ENCODE results near the gene RIPOR3. TPM values are rescaled to one million over a fixed set of nuclear protein-coding genes. Genes with fewer than 3 reads are reported as not detected.

The RIPOR3 gene
- total RNA-seq, 1 experiment from 2014 or later: 0.46 TPM

- no peak overlapping the region for H4K91ac ChIP-seq (ENCODE audit: insufficient read length, low read depth, low read length)
- no peak overlapping the region for H3K9ac ChIP-seq (ENCODE audit: extremely low read depth, insufficient read length, low read length)
- Mint-ChIP-seq H3K36me3 (ENCODE audit: insufficient read depth in 1 of 3, low read depth in 3 of 3) (no peaks in the 10 kb centered on the region), H3K27ac (no peak overlapping the region), H3K9me3 (no peaks in the 10 kb centered on the region), H3K4me3 (no peak overlapping the region), H3K4me1 (peaks cover 20 to 27% of the 10 kb centered on the region in 2 experiments), H3K27me3 (ENCODE audit: low read depth) (no peaks in the 10 kb centered on the region; the same call in 1 of the 2 replicates)
- no CpG with 5 or more reads among the region's 5 CpGs for WGBS (ENCODE audit: extremely low coverage, insufficient read length, low lambda C conversion rate)
- no peaks in the 10 kb centered on the region for H3K23me2 ChIP-seq (ENCODE audit: insufficient read length, low read depth, low read length, poor library complexity, severe bottlenecking)
- no peak overlapping the region for H3K27ac ChIP-seq (ENCODE audit: insufficient read length, low read depth, low read length)
- no peak overlapping the region for H3K14ac ChIP-seq (ENCODE audit: insufficient read depth, low read length)
- no peak overlapping the region for H2BK20ac ChIP-seq (ENCODE audit: low read depth, low read length, poor library complexity, severe bottlenecking)
- no peak for DNase-seq
- H2BK15ac ChIP-seq (ENCODE audit: low read depth, low read length): no peak overlapping the region
- H2BK5ac ChIP-seq (ENCODE audit: insufficient read length, low read length): no peak overlapping the region
- H2BK120ac ChIP-seq (ENCODE audit: low read depth, low read length, poor library complexity, severe bottlenecking): no peak overlapping the region
- H2BK12ac ChIP-seq (ENCODE audit: insufficient read length, low read depth, low read length): no peak overlapping the region
- H3K4me1 ChIP-seq (ENCODE audit: insufficient read depth, low read length): peaks cover 3% of the 10 kb centered on the region; the same call in 1 of the 2 replicates
- H3K56ac ChIP-seq (ENCODE audit: insufficient read length, low read depth, low read length): no peak overlapping the region
- no peak overlapping the region for H2AFZ ChIP-seq (ENCODE audit: low read length)
- no peak overlapping the region for H4K5ac ChIP-seq (ENCODE audit: insufficient read length, low read depth, low read length)
- H3K18ac ChIP-seq (ENCODE audit: insufficient read length, low read depth, low read length): no peak overlapping the region
- H3T11ph ChIP-seq (ENCODE audit: low read length): no peak overlapping the region
- H2AK5ac ChIP-seq (ENCODE audit: insufficient read length, low read length): no peak overlapping the region
- H4K8ac ChIP-seq (replicated peaks; ENCODE audit: insufficient read length, low read depth, low read length): no peak overlapping the region
- no peaks in the 10 kb centered on the region for H3K79me1 ChIP-seq (ENCODE audit: insufficient read depth, low read depth, low read length, poor library complexity, severe bottlenecking)
- H3K27me3 ChIP-seq (ENCODE audit: insufficient read depth, low read length): no peaks in the 10 kb centered on the region; the same call in 1 of the 2 replicates
- H3K9me3 ChIP-seq (ENCODE audit: control insufficient read depth, low read depth, low read length): no peaks in the 10 kb centered on the region
- H4K20me1 ChIP-seq (ENCODE audit: control insufficient read depth, insufficient read depth, insufficient read length): no peaks in the 10 kb centered on the region
- no peaks in the 10 kb centered on the region for H3K79me2 ChIP-seq (ENCODE audit: insufficient read depth, low read length)
- no peak overlapping the region for H3K4me2 ChIP-seq (ENCODE audit: insufficient read depth, insufficient read length, low read length)
- no peak overlapping the region for H3K23ac ChIP-seq (ENCODE audit: insufficient read length, low read depth, low read length)
- no peak overlapping the region for H3K4ac ChIP-seq (ENCODE audit: low read depth, low read length)
- no peak for TF ChIP-seq CTCF (conservative IDR thresholded peaks at IDR 0.05)
These were observed 18.3 kb upstream of the RIPOR3 start for GRCh38 chr20:50709636-50709973.
